ENCODE data around the gene GGCX. TPM values are rescaled to one million over a fixed set of nuclear protein-coding genes. Genes with fewer than 3 reads are reported as not detected.

GGCX gene
- total RNA-seq, 4 donors from 2014 or later: 18.3 to 33.1 (median 28.2) TPM

GRCh38 chr2:85597241-85597640, 35.9 kb upstream of the GGCX start:
- H3K27ac ChIP-seq: peak overlapping the region in 3 of 4 donors; percentile 87 to 99 (median 94)

GRCh38 chr2:85596486-85597143, 35.3 kb upstream of the GGCX start:
- Histone ChIP-seq H3K27me3 (no peaks in the 10 kb centered on the region), H3K27ac (peak overlapping the region; percentile 87 to 99 (median 94)), H3K36me3 (peaks cover 0 to 48% of the 10 kb centered on the region in 2 donors), H3K9me3 (no peaks in the 10 kb centered on the region), H3K4me3 (peak overlapping the region; percentile 55 to 98 (median 78)), H3K4me1 (peaks cover 48 to 55% of the 10 kb centered on the region in 2 donors)
- intact Hi-C loops (cut with DNase I; ENCODE audit: low total_unique reads): no loop called here
- TF ChIP-seq CTCF (IDR thresholded peaks at IDR 0.05 in 4 of 5, conservative IDR thresholded peaks at IDR 0.05 in 1 of 5) (no peak), POLR2A (IDR thresholded peaks at IDR 0.05) (no peak)
- DNase-seq (no peak), ATAC-seq (no peak)
- in situ Hi-C loops (cut with MboI; ENCODE audit: low sequenced_read_pairs in 4 of 4): no loop called here

More at GRCh38 chr2:85597241-85597640, 35.9 kb upstream of the GGCX start:
- ATAC-seq: no peak
- peaks cover 0 to 48% of the 10 kb centered on the region in 2 donors for H3K36me3 ChIP-seq
- H3K4me3 ChIP-seq: no peak overlapping the region
- intact Hi-C loops (cut with DNase I; ENCODE audit: low total_unique reads): no loop called here
- H3K9me3 ChIP-seq: no peaks in the 10 kb centered on the region
- in situ Hi-C loops (cut with MboI; ENCODE audit: low sequenced_read_pairs in 4 of 4): no loop called here
- H3K27me3 ChIP-seq: no peaks in the 10 kb centered on the region
- peaks cover 43 to 51% of the 10 kb centered on the region in 2 donors for H3K4me1 ChIP-seq
- TF ChIP-seq POLR2A (IDR thresholded peaks at IDR 0.05) (no peak), CTCF (IDR thresholded peaks at IDR 0.05 in 4 of 5, conservative IDR thresholded peaks at IDR 0.05 in 1 of 5) (no peak)
- DNase-seq: no peak

- intact Hi-C loops (cut with DNase I; ENCODE audit: low total_unique reads) (no loop called here), in situ Hi-C loops (cut with MboI; ENCODE audit: low sequenced_read_pairs in 4 of 4) (no loop called here)
- TF ChIP-seq POLR2A (IDR thresholded peaks at IDR 0.05): no peak
- TF ChIP-seq CTCF (IDR thresholded peaks at IDR 0.05 in 4 of 5, conservative IDR thresholded peaks at IDR 0.05 in 1 of 5): no peak
- peak in 1 of 2 donors; percentile 13 for ATAC-seq
- H3K4me3 ChIP-seq: peak overlapping the region; percentile 55 to 98 (median 78)
- H3K36me3 ChIP-seq: peaks cover 0 to 46% of the 10 kb centered on the region in 2 donors
- no peaks in the 10 kb centered on the region for H3K27me3 ChIP-seq
- no peaks in the 10 kb centered on the region for H3K9me3 ChIP-seq
- DNase-seq: no peak
- H3K27ac ChIP-seq: peak overlapping the region; percentile 87 to 99 (median 94)
- H3K4me1 ChIP-seq: peaks cover 48 to 55% of the 10 kb centered on the region in 2 donors
These were observed 34.7 kb upstream of the GGCX start for GRCh38 chr2:85596026-85596333.

GRCh38 chr2:85595301-85596025, 34.2 kb upstream of the GGCX start, which contains the start of gene RNF181:
Gene RNF181, plus strand, starts transcription at chr2:85595745. Its CDS starts 19 bp downstream, at chr2:85595764.
- ATAC-seq (peak; percentile 99), DNase-seq (peak; percentile 98)
- intact Hi-C loops (cut with DNase I; ENCODE audit: low total_unique reads) (no loop called here), in situ Hi-C loops (cut with MboI; ENCODE audit: low sequenced_read_pairs in 4 of 4) (no loop called here)
- no peaks in the 10 kb centered on the region for H3K9me3 ChIP-seq
- peak within 1 kb of the TSS; percentile 55 to 98 (median 78) for H3K4me3 ChIP-seq
- H3K4me1 ChIP-seq: peaks cover 49 to 55% of the 10 kb centered on the region in 2 donors
- H3K36me3 ChIP-seq: peaks cover 0 to 41% of the 10 kb centered on the region in 2 donors
- no peak for TF ChIP-seq CTCF (IDR thresholded peaks at IDR 0.05 in 4 of 5, conservative IDR thresholded peaks at IDR 0.05 in 1 of 5)
- TF ChIP-seq POLR2A (IDR thresholded peaks at IDR 0.05): peak; percentile 90 to 92
- peak within 1 kb of the TSS; percentile 87 to 99 (median 94) for H3K27ac ChIP-seq
- no peaks in the 10 kb centered on the region for H3K27me3 ChIP-seq

Data from gastrocnemius medialis (tissue), 4 donors.